HFFc6 (cell line): Measurements from ENCODE around the gene JAZF1. TPM values are rescaled to one million over a fixed set of nuclear protein-coding genes. Genes with fewer than 3 reads are reported as not detected.

Experiments used
- DNase-seq: peaks from one replicate; pipeline ENCODE4 v3.0.0-alpha.2; 2018
- H3K27ac Mint-ChIP-seq: 2 replicates; pipeline ENCODE4 v1.8.0; 2020; ENCODE audit warnings: mild to moderate bottlenecking, mixed read lengths
- H3K27me3 Mint-ChIP-seq: 2 replicates; pipeline ENCODE4 v1.8.0; 2021; ENCODE audit warnings: mild to moderate bottlenecking, moderate library complexity, mixed read lengths; ENCODE audit not compliant: insufficient read depth
- H3K36me3 Mint-ChIP-seq: 2 replicates; pipeline ENCODE4 v1.8.0; 2021; ENCODE audit warnings: low read depth, mixed read lengths
- H3K4me1 Mint-ChIP-seq: 2 replicates; pipeline ENCODE4 v1.8.0; 2020; ENCODE audit warnings: low read depth, mixed read lengths
- H3K4me3 Mint-ChIP-seq: 2 replicates; pipeline ENCODE4 v1.8.0; 2020; ENCODE audit warnings: mild to moderate bottlenecking, moderate library complexity, mixed read lengths
- H3K9me3 Mint-ChIP-seq: 2 replicates; pipeline ENCODE4 v1.8.0; 2020; ENCODE audit warnings: mild to moderate bottlenecking, mixed read lengths
- total RNA-seq, 6 experiments: library from RNA; stranded (reverse); fragmentation: NEBNext Ultra II Directional; extraction: Animal tissue kit (Norgen Biotek cat#: 25700); gene quantifications; 2 replicates in 1 of 6; 3 replicates in 5 of 6; pipeline ENCODE4 v1.2.3, GENCODE V29; 2021
- TF ChIP-seq, protein P1 (sequence below): fragments of 200-600 bp; sonication (generic); IDR thresholded peaks from 2 replicates; pipeline ENCODE4 v1.5.0; 2021; ENCODE audit warnings: antibody characterized with exemption, mild to moderate bottlenecking

The JAZF1 gene
- total RNA-seq, 6 experiments from 2014 or later = 17.5 to 26.3 (median 21.4) TPM

DNA sequence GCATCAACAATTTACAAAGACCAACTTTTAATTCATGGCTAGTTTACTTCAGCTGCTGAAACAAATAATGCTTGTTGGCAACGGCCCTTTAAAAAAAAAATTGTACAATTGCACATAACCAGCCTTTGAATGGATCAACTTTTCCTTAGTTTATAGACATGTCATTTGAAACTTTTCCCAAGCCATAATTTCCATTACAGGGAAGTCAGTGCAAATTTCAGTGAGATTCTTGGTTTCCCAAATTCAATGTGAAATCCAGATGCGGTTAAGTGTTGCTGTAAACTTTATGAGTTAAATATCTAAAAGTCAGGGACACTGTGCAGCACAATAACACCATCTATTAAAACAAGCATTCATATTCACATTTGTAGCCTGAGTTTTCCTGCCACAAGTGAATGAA, 182.2 kb downstream of the JAZF1 start:
- H3K27ac Mint-ChIP-seq = no peak overlapping the region
- TF ChIP-seq, protein P1, sequence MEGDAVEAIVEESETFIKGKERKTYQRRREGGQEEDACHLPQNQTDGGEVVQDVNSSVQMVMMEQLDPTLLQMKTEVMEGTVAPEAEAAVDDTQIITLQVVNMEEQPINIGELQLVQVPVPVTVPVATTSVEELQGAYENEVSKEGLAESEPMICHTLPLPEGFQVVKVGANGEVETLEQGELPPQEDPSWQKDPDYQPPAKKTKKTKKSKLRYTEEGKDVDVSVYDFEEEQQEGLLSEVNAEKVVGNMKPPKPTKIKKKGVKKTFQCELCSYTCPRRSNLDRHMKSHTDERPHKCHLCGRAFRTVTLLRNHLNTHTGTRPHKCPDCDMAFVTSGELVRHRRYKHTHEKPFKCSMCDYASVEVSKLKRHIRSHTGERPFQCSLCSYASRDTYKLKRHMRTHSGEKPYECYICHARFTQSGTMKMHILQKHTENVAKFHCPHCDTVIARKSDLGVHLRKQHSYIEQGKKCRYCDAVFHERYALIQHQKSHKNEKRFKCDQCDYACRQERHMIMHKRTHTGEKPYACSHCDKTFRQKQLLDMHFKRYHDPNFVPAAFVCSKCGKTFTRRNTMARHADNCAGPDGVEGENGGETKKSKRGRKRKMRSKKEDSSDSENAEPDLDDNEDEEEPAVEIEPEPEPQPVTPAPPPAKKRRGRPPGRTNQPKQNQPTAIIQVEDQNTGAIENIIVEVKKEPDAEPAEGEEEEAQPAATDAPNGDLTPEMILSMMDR = no peak
- DNase-seq = no peak
- peaks cover 16% of the 10 kb centered on the region for H3K4me1 Mint-ChIP-seq
- H3K36me3 Mint-ChIP-seq = no peaks in the 10 kb centered on the region
- H3K9me3 Mint-ChIP-seq = no peaks in the 10 kb centered on the region
- no peak overlapping the region for H3K4me3 Mint-ChIP-seq
- H3K27me3 Mint-ChIP-seq = peaks cover 2% of the 10 kb centered on the region; the same call in 1 of the 2 replicates

DNA sequence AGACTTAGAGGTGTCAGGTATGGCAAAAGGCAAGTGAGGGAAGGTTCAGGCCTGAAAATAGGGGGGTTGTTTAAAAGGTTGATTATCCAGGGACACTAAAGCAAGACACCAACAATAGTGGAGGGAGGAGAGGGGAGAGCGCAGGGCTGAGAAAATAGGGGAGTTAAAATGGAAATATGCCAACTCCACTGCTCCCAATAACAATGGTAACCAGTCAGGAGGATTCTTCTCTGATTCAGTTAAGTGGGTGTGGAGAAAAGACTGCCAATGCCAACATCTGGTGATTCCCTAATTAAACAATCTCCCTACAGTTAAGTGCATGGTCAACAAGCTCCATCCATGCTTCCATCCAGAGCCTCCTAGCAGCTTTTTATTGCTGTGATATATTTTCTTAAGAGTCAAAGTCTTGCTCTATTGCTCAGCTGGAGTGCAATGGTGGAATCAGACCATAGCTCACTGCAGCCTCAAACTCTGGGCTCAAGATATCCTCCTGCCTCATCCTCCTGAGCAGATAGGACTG, 183.3 kb downstream of the JAZF1 start:
- Mint-ChIP-seq H3K27ac (no peak overlapping the region), H3K36me3 (no peaks in the 10 kb centered on the region), H3K4me3 (no peak overlapping the region), H3K4me1 (peaks cover 20% of the 10 kb centered on the region), H3K9me3 (no peaks in the 10 kb centered on the region), H3K27me3 (peaks cover 2% of the 10 kb centered on the region; the same call in 1 of the 2 replicates)
- DNase-seq = no peak
- TF ChIP-seq, protein P1 = no peak

DNA sequence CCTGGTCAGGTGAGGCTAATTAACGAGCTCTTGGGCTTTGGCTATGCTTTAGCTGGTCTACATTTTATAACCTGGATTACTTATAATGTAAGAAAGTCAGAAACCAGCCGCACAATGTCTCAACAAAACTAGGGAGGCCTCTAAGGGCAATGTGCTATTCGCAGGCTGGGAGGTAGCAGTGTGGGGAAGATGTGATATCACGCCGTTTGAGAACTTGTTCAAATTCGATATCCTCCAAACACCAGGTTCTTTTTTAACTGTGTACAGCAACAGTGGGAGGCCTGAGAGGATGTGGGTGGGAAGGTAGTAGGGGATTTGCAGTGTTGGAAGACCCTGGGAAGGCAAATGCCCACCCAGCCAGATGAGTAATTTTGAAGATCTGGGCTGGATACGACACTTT, 184.5 kb downstream of the JAZF1 start:
- Mint-ChIP-seq H3K4me1 (peaks cover 26% of the 10 kb centered on the region), H3K27ac (no peak overlapping the region), H3K36me3 (no peaks in the 10 kb centered on the region), H3K9me3 (no peaks in the 10 kb centered on the region), H3K27me3 (peaks cover 2% of the 10 kb centered on the region; the same call in 1 of the 2 replicates), H3K4me3 (no peak overlapping the region)
- TF ChIP-seq, protein P1 = no peak
- DNase-seq = no peak

DNA sequence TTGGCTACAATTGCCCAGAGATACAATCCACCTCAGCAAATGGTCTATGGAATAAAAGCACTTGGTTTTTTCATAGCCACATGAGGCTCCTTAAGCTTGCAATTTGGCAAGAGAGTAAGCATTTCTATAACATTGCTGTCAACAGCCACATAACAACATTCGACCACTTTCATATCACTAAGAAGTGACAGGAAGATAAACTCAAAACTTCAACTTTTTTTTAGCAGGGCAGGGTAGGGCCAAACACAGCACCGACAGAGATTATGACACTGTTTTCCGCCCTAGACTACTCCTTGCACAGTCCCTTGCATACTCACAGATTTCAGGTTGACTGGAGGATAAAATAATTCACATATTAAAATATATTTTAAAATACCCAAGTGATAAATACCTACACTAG, 185.4 kb downstream of the JAZF1 start:
- TF ChIP-seq, protein P1 = no peak
- Mint-ChIP-seq H3K4me1 (peaks cover 26% of the 10 kb centered on the region), H3K36me3 (no peaks in the 10 kb centered on the region), H3K27ac (no peak overlapping the region), H3K9me3 (no peaks in the 10 kb centered on the region), H3K4me3 (no peak overlapping the region), H3K27me3 (peaks cover 2% of the 10 kb centered on the region; the same call in 1 of the 2 replicates)
- no peak for DNase-seq

DNA sequence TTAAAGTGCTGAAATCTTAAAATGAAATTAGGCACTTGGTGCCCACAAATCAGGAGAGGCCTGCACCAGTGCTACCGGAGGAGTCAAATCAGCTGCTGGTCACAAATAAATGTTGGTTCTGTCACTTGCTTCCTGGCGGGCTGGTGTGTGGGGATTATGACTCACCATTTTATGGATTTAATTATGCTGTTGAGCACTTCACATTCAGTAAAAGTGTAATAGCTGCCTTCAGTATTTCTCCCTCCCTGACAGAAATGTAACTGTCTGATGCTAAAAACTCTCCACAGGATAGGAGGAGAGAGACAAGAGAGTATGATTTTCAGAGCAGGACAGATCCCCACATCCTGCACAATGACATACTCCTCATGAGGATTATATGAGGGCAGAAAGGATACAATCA, 186.0 kb downstream of the JAZF1 start:
- Mint-ChIP-seq H3K27ac (peak overlapping the region; percentile 25; the same call in 1 of the 2 replicates), H3K36me3 (no peaks in the 10 kb centered on the region; the same call in 1 of the 2 replicates), H3K9me3 (no peaks in the 10 kb centered on the region), H3K4me3 (no peak overlapping the region), H3K4me1 (peaks cover 26% of the 10 kb centered on the region), H3K27me3 (peaks cover 2% of the 10 kb centered on the region; the same call in 1 of the 2 replicates)
- TF ChIP-seq, protein P1 = no peak
- DNase-seq = peak; percentile 50
